Kidney epithelial cell (primary cell): ENCODE measurements around the gene PLEKHA1. TPM values are rescaled to one million over a fixed set of nuclear protein-coding genes. Genes with fewer than 3 reads are reported as not detected.

Experiments
- DNase-seq: peaks from one replicate; pipeline ENCODE4 v3.0.0-alpha.2; 2010; ENCODE audit warnings: low read depth
- H3K27me3 ChIP-seq: 2 replicates; pipeline ENCODE4 v1.6.0; 2011; ENCODE audit warnings: low read length; ENCODE audit not compliant: control insufficient read depth, insufficient read depth
- H3K36me3 ChIP-seq: 2 replicates; pipeline ENCODE4 v1.5.1; 2011; ENCODE audit warnings: low read length; ENCODE audit not compliant: control insufficient read depth, insufficient read depth
- H3K4me3 ChIP-seq: 2 replicates; pipeline ENCODE4 v1.5.1; 2011; ENCODE audit warnings: low read depth, mild to moderate bottlenecking, control low read depth, low read length
- total RNA-seq: library from RNA; depleted of rRNA; stranded (reverse); fragments of >200 nt; gene quantifications from 2 replicates; pipeline ENCODE4 v1.2.3, GENCODE V29; 2015
- TF ChIP-seq, protein P1 (sequence below): IDR thresholded peaks from 2 replicates; pipeline ENCODE4 v1.5.1; 2011; ENCODE audit warnings: mild to moderate bottlenecking, moderate library complexity, low read length, control low read depth, inconsistent platforms; ENCODE audit not compliant: insufficient read depth, poor library complexity, severe bottlenecking

The PLEKHA1 gene
- total RNA-seq, 1 donor from 2014 or later = 48.7 TPM

DNA sequence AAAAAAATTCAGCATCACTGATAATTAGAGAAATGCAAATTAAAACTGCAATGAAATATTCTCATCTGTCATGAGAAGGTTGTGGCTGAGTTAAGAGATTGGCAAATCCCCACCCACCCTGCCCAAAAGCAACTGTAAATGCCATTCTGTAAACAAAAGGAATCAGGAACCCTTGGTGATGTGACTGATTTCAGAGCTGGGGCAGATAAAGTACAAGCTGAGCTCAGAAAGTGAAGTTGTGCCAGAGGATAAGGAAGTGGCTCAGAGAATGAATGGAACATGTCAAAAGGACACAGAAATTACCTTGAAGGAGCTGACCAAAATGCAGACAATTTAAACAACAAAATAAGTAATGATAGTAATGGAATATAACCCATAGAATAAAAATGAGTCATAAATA, 47.2 kb downstream of the PLEKHA1 start:
- DNase-seq = no peak
- TF ChIP-seq, protein P1, sequence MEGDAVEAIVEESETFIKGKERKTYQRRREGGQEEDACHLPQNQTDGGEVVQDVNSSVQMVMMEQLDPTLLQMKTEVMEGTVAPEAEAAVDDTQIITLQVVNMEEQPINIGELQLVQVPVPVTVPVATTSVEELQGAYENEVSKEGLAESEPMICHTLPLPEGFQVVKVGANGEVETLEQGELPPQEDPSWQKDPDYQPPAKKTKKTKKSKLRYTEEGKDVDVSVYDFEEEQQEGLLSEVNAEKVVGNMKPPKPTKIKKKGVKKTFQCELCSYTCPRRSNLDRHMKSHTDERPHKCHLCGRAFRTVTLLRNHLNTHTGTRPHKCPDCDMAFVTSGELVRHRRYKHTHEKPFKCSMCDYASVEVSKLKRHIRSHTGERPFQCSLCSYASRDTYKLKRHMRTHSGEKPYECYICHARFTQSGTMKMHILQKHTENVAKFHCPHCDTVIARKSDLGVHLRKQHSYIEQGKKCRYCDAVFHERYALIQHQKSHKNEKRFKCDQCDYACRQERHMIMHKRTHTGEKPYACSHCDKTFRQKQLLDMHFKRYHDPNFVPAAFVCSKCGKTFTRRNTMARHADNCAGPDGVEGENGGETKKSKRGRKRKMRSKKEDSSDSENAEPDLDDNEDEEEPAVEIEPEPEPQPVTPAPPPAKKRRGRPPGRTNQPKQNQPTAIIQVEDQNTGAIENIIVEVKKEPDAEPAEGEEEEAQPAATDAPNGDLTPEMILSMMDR = no peak
- Histone ChIP-seq H3K4me3 (no peak overlapping the region), H3K36me3 (peaks cover 1% of the 10 kb centered on the region), H3K27me3 (no peaks in the 10 kb centered on the region)

DNA sequence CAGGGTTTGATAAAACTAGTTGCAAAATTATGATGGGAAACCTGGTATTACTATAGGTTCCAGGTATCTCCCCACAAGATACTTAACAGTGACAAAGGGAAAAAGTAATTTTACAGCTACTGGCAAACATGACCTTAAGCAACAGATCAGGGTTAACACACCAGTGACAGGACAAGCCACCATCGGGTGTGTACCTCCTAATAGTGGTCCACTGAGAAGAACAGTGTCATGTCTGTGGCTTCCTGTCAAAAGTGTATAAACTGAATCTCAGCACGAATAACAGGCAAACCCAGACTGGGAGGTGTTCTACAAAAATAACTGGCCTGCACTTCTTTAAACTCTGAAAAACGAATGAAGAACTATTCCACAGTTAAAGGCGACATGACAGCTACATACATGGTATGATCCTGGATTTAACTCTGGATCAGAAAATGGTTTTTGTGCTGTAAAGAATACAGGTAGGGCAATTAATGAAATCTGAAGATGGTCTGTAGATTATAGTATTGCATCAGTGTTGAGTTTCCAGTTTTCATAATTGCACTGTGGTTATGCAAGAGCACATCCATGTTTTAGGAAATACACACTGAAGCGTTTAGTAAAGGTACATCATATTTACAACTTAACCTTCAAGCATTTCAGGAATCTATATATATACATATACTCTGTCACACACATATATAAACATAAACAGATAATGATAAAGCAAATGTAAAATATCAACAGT, 47.9 kb downstream of the PLEKHA1 start:
- no peaks in the 10 kb centered on the region for H3K27me3 ChIP-seq
- H3K36me3 ChIP-seq = peaks cover 1% of the 10 kb centered on the region
- TF ChIP-seq, protein P1 = no peak
- DNase-seq = no peak
- no peak overlapping the region for H3K4me3 ChIP-seq

DNA sequence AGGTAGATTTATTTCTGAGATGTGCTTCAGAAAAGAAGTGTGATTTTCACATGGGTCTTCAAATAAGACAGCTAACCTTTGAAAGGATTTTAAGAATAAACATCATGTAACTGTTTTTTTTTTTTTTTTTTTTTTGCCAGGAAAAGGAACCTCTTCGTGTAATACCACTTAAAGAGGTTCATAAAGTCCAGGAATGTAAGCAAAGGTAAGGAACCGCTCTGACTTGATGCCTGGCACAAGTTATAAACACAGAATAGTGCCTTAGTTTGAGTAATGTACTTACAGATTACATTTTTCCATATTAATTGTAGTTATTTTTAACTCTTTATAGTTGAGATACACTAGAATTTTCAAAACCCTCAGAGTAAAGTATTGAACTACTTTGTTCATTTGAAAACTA, 49.6 kb downstream of the PLEKHA1 start:
- no peaks in the 10 kb centered on the region for H3K27me3 ChIP-seq
- H3K36me3 ChIP-seq = peaks cover 1% of the 10 kb centered on the region
- no peak for DNase-seq
- TF ChIP-seq, protein P1 = no peak
- no peak overlapping the region for H3K4me3 ChIP-seq

DNA sequence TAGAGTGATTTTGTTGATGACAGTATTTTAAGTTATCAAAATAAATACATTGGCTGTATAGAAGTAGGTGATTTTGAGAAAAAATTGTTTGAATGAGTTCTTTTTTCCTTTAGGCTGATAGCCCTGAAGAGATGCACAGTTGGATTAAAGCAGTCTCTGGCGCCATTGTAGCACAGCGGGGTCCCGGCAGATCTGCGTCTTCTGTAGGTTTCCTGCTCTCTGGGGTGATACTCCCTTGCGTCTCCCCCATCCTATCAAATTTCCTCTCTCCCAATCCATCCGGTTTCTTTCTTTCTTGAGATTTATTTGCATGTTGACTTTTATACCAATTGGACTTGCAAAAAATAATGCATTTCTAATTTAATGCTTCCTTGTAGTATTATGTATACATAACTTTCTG, 52.3 kb downstream of the PLEKHA1 start:
- Histone ChIP-seq H3K4me3 (no peak overlapping the region), H3K27me3 (no peaks in the 10 kb centered on the region), H3K36me3 (peaks cover 2% of the 10 kb centered on the region)
- DNase-seq = no peak
- TF ChIP-seq, protein P1 = no peak

DNA sequence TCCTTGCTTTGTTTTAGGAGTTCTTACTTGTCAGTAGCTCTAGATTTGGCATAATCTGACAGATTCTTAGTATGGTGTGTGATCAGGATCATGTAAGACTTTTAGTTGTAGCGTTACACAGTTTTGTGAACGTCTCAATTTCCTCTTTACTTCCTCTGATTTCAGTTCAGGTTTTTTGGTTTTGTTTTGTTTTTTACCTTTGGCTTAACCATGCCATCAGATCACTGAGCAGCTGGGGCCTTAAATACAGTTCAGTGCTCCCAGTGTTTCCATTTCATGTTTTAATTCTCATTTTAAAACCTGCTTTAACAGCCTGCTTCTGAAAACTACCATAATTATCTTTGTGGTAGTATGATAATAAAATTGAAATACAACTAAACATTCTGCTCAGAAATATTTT, 52.8 kb downstream of the PLEKHA1 start:
- H3K36me3 ChIP-seq = peaks cover 2% of the 10 kb centered on the region
- H3K27me3 ChIP-seq = no peaks in the 10 kb centered on the region
- no peak overlapping the region for H3K4me3 ChIP-seq
- TF ChIP-seq, protein P1 = no peak
- no peak for DNase-seq

DNA sequence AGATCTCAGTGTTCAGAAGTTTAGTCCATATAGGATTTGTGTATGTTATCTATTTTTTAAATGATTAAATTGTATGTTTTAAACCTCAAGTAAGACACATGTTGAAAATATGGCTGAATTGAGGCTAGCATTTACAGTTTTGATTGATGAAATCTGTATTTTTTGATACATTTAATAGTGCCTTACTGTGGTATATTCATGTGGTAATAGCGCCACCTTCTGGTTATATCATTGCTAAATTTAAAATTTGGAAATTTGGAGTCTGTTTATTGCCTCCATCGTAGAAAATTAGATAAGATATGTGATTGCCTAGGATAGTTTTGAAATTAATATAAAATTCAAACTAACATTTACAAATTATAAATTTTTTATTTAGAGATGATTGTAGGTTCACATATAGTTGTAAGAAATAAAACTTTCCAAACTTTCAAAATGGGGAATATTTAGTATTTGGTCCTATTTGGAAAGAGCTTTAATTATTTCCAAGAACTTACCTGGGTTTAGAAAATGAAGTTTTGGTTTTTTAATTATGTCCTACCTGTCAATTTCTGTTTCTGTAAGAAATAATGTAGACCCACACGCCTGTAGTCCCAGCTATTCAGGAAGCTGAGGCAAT, 60.8 kb downstream of the PLEKHA1 start:
- H3K36me3 ChIP-seq = peaks cover 2% of the 10 kb centered on the region
- TF ChIP-seq, protein P1 = peak; percentile 32
- no peak for DNase-seq
- no peaks in the 10 kb centered on the region for H3K27me3 ChIP-seq
- no peak overlapping the region for H3K4me3 ChIP-seq
